HS-5 (cell line): ENCODE results near the gene KIF5A.
"Not testable (repeated sequence)": the region's sequence is repeated elsewhere in the genome, so short reads cannot be mapped to it uniquely, and the experiment has no call there.

Experiments used
- DNase-seq: peaks from one replicate; pipeline ENCODE4 v3.0.0-alpha.2; 2012; ENCODE audit warnings: low read depth

Gene KIF5A

GRCh38 chr12:57558864-57559263 is 9.0 kb downstream of the KIF5A start:
- DNase-seq: no peak

GRCh38 chr12:57560516-57560915 is 10.7 kb downstream of the KIF5A start:
- no peak for DNase-seq

- not testable (repeated sequence) for DNase-seq
Observed at GRCh38 chr12:57561117-57561516, 11.3 kb downstream of the KIF5A start.

GRCh38 chr12:57563358-57563757 is 13.5 kb downstream of the KIF5A start:
- DNase-seq: no peak

GRCh38 chr12:57564178-57564740 is 14.4 kb downstream of the KIF5A start:
- DNase-seq: no peak

GRCh38 chr12:57568838-57569237 is 19.0 kb downstream of the KIF5A start:
- no peak for DNase-seq

GRCh38 chr12:57569858-57570257 is 20.0 kb downstream of the KIF5A start:
- DNase-seq: no peak

GRCh38 chr12:57570438-57570837 is 20.6 kb downstream of the KIF5A start:
- DNase-seq: not testable (repeated sequence)

- no peak for DNase-seq
Observed at GRCh38 chr12:57571926-57572762, 22.3 kb downstream of the KIF5A start.

GRCh38 chr12:57574795-57575194 is 25.0 kb downstream of the KIF5A start:
- DNase-seq: no peak

GRCh38 chr12:57575771-57576612 is 26.1 kb downstream of the KIF5A start:
- no peak for DNase-seq

- DNase-seq: no peak
Observed at GRCh38 chr12:57576613-57577160, 26.8 kb downstream of the KIF5A start.

- DNase-seq: no peak
Observed at GRCh38 chr12:57577981-57578758, 28.3 kb downstream of the KIF5A start.

- no peak for DNase-seq
Observed at GRCh38 chr12:57579011-57579410, 29.2 kb downstream of the KIF5A start.

- DNase-seq: no peak
Observed at GRCh38 chr12:57579677-57580465, 30.0 kb downstream of the KIF5A start.

GRCh38 chr12:57580466-57580795 is 30.6 kb downstream of the KIF5A start:
- no peak for DNase-seq

GRCh38 chr12:57581802-57582201 is 32.0 kb downstream of the KIF5A start:
- DNase-seq: no peak

- no peak for DNase-seq
Observed at GRCh38 chr12:57582440-57582839, 32.6 kb downstream of the KIF5A start.

- DNase-seq: no peak
Observed at GRCh38 chr12:57583008-57583831, 33.4 kb downstream of the KIF5A start.

- no peak for DNase-seq
Observed at GRCh38 chr12:57584050-57584449, 34.2 kb downstream of the KIF5A start.
